ENCODE measurements around the gene OR5K1.

OR5K1 gene

GRCh38 chr3:98462901-98463300 is at the start of gene OR5K1:
OR5K1 (plus strand) TSS chr3:98463201; CDS start chr3:98469577, 6,376 bp downstream.
- Histone ChIP-seq H3K27me3 (ENCODE audit: control insufficient read depth in 1 of 2, insufficient read depth in 2 of 2, low read length in 2 of 2) (no peaks in the 10 kb centered on the region), H3K9ac (ENCODE audit: low read length in 2 of 2) (no peak within 1 kb of the TSS), H3K9me3 (ENCODE audit: control insufficient read depth in 2 of 2, low read length in 2 of 2) (peaks cover 0 to 3% of the 10 kb centered on the region in 2 donors), H3K4me1 (ENCODE audit: control insufficient read depth, insufficient read depth, low read length) (no peaks in the 10 kb centered on the region), H3K36me3 (ENCODE audit: control insufficient read depth in 2 of 2, insufficient read depth in 2 of 2, low read length in 2 of 2) (no peaks in the 10 kb centered on the region), H3K4me3 (ENCODE audit: low read length in 2 of 2) (no peak within 1 kb of the TSS), H3K27ac (ENCODE audit: low read length) (no peak within 1 kb of the TSS)

- H3K27ac ChIP-seq (ENCODE audit: low read length): no peak overlapping the region
- no peak overlapping the region for H3K9ac ChIP-seq (ENCODE audit: low read length in 2 of 2)
Observed at GRCh38 chr3:98432575-98432974, 30.4 kb upstream of the OR5K1 start.

GRCh38 chr3:98433764-98434163 is 29.2 kb upstream of the OR5K1 start:
- no peak overlapping the region for H3K4me3 ChIP-seq (ENCODE audit: low read length in 2 of 2)
- peaks cover 4 to 14% of the 10 kb centered on the region in 2 donors for H3K9me3 ChIP-seq (ENCODE audit: control insufficient read depth in 2 of 2, low read length in 2 of 2)
- no peak overlapping the region for H3K27ac ChIP-seq (ENCODE audit: low read length)
- H3K36me3 ChIP-seq (ENCODE audit: control insufficient read depth in 2 of 2, insufficient read depth in 2 of 2, low read length in 2 of 2): no peaks in the 10 kb centered on the region
- H3K27me3 ChIP-seq (ENCODE audit: control insufficient read depth in 1 of 2, insufficient read depth in 2 of 2, low read length in 2 of 2): no peaks in the 10 kb centered on the region
- no peaks in the 10 kb centered on the region for H3K4me1 ChIP-seq (ENCODE audit: control insufficient read depth, insufficient read depth, low read length)
- H3K9ac ChIP-seq (ENCODE audit: low read length in 2 of 2): no peak overlapping the region

More at GRCh38 chr3:98432575-98432974, 30.4 kb upstream of the OR5K1 start:
- Histone ChIP-seq H3K27me3 (ENCODE audit: control insufficient read depth in 1 of 2, insufficient read depth in 2 of 2, low read length in 2 of 2) (no peaks in the 10 kb centered on the region), H3K9me3 (ENCODE audit: control insufficient read depth in 2 of 2, low read length in 2 of 2) (peaks cover 8 to 14% of the 10 kb centered on the region in 2 donors), H3K4me3 (ENCODE audit: low read length in 2 of 2) (no peak overlapping the region), H3K36me3 (ENCODE audit: control insufficient read depth in 2 of 2, insufficient read depth in 2 of 2, low read length in 2 of 2) (no peaks in the 10 kb centered on the region), H3K4me1 (ENCODE audit: control insufficient read depth, insufficient read depth, low read length) (no peaks in the 10 kb centered on the region)

GRCh38 chr3:98434412-98434811 is 28.6 kb upstream of the OR5K1 start:
- Histone ChIP-seq H3K27ac (ENCODE audit: low read length) (no peak overlapping the region), H3K9me3 (ENCODE audit: control insufficient read depth in 2 of 2, low read length in 2 of 2) (peaks cover 0 to 12% of the 10 kb centered on the region in 2 donors), H3K36me3 (ENCODE audit: control insufficient read depth in 2 of 2, insufficient read depth in 2 of 2, low read length in 2 of 2) (no peaks in the 10 kb centered on the region), H3K27me3 (ENCODE audit: control insufficient read depth in 1 of 2, insufficient read depth in 2 of 2, low read length in 2 of 2) (no peaks in the 10 kb centered on the region), H3K4me1 (ENCODE audit: control insufficient read depth, insufficient read depth, low read length) (no peaks in the 10 kb centered on the region), H3K4me3 (ENCODE audit: low read length in 2 of 2) (no peak overlapping the region), H3K9ac (ENCODE audit: low read length in 2 of 2) (no peak overlapping the region)

- H3K27me3 ChIP-seq (ENCODE audit: control insufficient read depth in 1 of 2, insufficient read depth in 2 of 2, low read length in 2 of 2): no peaks in the 10 kb centered on the region
- no peak overlapping the region for H3K27ac ChIP-seq (ENCODE audit: low read length)
- no peaks in the 10 kb centered on the region for H3K36me3 ChIP-seq (ENCODE audit: control insufficient read depth in 2 of 2, insufficient read depth in 2 of 2, low read length in 2 of 2)
- no peak overlapping the region for H3K9ac ChIP-seq (ENCODE audit: low read length in 2 of 2)
- H3K4me3 ChIP-seq (ENCODE audit: low read length in 2 of 2): no peak overlapping the region
- no peaks in the 10 kb centered on the region for H3K9me3 ChIP-seq (ENCODE audit: control insufficient read depth in 2 of 2, low read length in 2 of 2)
- no peaks in the 10 kb centered on the region for H3K4me1 ChIP-seq (ENCODE audit: control insufficient read depth, insufficient read depth, low read length)
Observed at GRCh38 chr3:98440283-98440682, 22.7 kb upstream of the OR5K1 start.

- Histone ChIP-seq H3K4me3 (ENCODE audit: low read length in 2 of 2) (no peak overlapping the region), H3K27me3 (ENCODE audit: control insufficient read depth in 1 of 2, insufficient read depth in 2 of 2, low read length in 2 of 2) (no peaks in the 10 kb centered on the region), H3K9me3 (ENCODE audit: control insufficient read depth in 2 of 2, low read length in 2 of 2) (peaks cover 0 to 2% of the 10 kb centered on the region in 2 donors), H3K27ac (ENCODE audit: low read length) (no peak overlapping the region), H3K4me1 (ENCODE audit: control insufficient read depth, insufficient read depth, low read length) (no peaks in the 10 kb centered on the region), H3K36me3 (ENCODE audit: control insufficient read depth in 2 of 2, insufficient read depth in 2 of 2, low read length in 2 of 2) (no peaks in the 10 kb centered on the region), H3K9ac (ENCODE audit: low read length in 2 of 2) (no peak overlapping the region)
Observed at GRCh38 chr3:98445949-98446406, 17.0 kb upstream of the OR5K1 start.

GRCh38 chr3:98449606-98450193 is 13.3 kb upstream of the OR5K1 start:
- H3K4me3 ChIP-seq (ENCODE audit: low read length in 2 of 2): no peak overlapping the region

GRCh38 chr3:98450372-98450771 is 12.6 kb upstream of the OR5K1 start:
- Histone ChIP-seq H3K27me3 (ENCODE audit: control insufficient read depth in 1 of 2, insufficient read depth in 2 of 2, low read length in 2 of 2) (no peaks in the 10 kb centered on the region), H3K4me1 (ENCODE audit: control insufficient read depth, insufficient read depth, low read length) (no peaks in the 10 kb centered on the region), H3K4me3 (ENCODE audit: low read length in 2 of 2) (no peak overlapping the region), H3K9ac (ENCODE audit: low read length in 2 of 2) (no peak overlapping the region), H3K36me3 (ENCODE audit: control insufficient read depth in 2 of 2, insufficient read depth in 2 of 2, low read length in 2 of 2) (no peaks in the 10 kb centered on the region), H3K9me3 (ENCODE audit: control insufficient read depth in 2 of 2, low read length in 2 of 2) (peaks cover 0 to 2% of the 10 kb centered on the region in 2 donors), H3K27ac (ENCODE audit: low read length) (no peak overlapping the region)

More at GRCh38 chr3:98449606-98450193, 13.3 kb upstream of the OR5K1 start:
- Histone ChIP-seq H3K36me3 (ENCODE audit: control insufficient read depth in 2 of 2, insufficient read depth in 2 of 2, low read length in 2 of 2) (no peaks in the 10 kb centered on the region), H3K27me3 (ENCODE audit: control insufficient read depth in 1 of 2, insufficient read depth in 2 of 2, low read length in 2 of 2) (no peaks in the 10 kb centered on the region), H3K9ac (ENCODE audit: low read length in 2 of 2) (no peak overlapping the region), H3K27ac (ENCODE audit: low read length) (no peak overlapping the region), H3K9me3 (ENCODE audit: control insufficient read depth in 2 of 2, low read length in 2 of 2) (peaks cover 0 to 2% of the 10 kb centered on the region in 2 donors), H3K4me1 (ENCODE audit: control insufficient read depth, insufficient read depth, low read length) (no peaks in the 10 kb centered on the region)

GRCh38 chr3:98453827-98454226 is 9.2 kb upstream of the OR5K1 start:
- H3K4me3 ChIP-seq (ENCODE audit: low read length in 2 of 2): no peak overlapping the region
- no peaks in the 10 kb centered on the region for H3K36me3 ChIP-seq (ENCODE audit: control insufficient read depth in 2 of 2, insufficient read depth in 2 of 2, low read length in 2 of 2)
- no peak overlapping the region for H3K9ac ChIP-seq (ENCODE audit: low read length in 2 of 2)
- no peak overlapping the region for H3K27ac ChIP-seq (ENCODE audit: low read length)
- H3K4me1 ChIP-seq (ENCODE audit: control insufficient read depth, insufficient read depth, low read length): no peaks in the 10 kb centered on the region
- H3K27me3 ChIP-seq (ENCODE audit: control insufficient read depth in 1 of 2, insufficient read depth in 2 of 2, low read length in 2 of 2): no peaks in the 10 kb centered on the region
- H3K9me3 ChIP-seq (ENCODE audit: control insufficient read depth in 2 of 2, low read length in 2 of 2): no peaks in the 10 kb centered on the region

GRCh38 chr3:98454929-98455328 is 8.1 kb upstream of the OR5K1 start:
- no peak overlapping the region for H3K27ac ChIP-seq (ENCODE audit: low read length)
- H3K9me3 ChIP-seq (ENCODE audit: control insufficient read depth in 2 of 2, low read length in 2 of 2): no peaks in the 10 kb centered on the region
- no peak overlapping the region for H3K4me3 ChIP-seq (ENCODE audit: low read length in 2 of 2)
- no peaks in the 10 kb centered on the region for H3K4me1 ChIP-seq (ENCODE audit: control insufficient read depth, insufficient read depth, low read length)
- H3K9ac ChIP-seq (ENCODE audit: low read length in 2 of 2): no peak overlapping the region
- no peaks in the 10 kb centered on the region for H3K27me3 ChIP-seq (ENCODE audit: control insufficient read depth in 1 of 2, insufficient read depth in 2 of 2, low read length in 2 of 2)
- H3K36me3 ChIP-seq (ENCODE audit: control insufficient read depth in 2 of 2, insufficient read depth in 2 of 2, low read length in 2 of 2): no peaks in the 10 kb centered on the region

- Histone ChIP-seq H3K4me1 (ENCODE audit: control insufficient read depth, insufficient read depth, low read length) (no peaks in the 10 kb centered on the region), H3K27me3 (ENCODE audit: control insufficient read depth in 1 of 2, insufficient read depth in 2 of 2, low read length in 2 of 2) (no peaks in the 10 kb centered on the region), H3K4me3 (ENCODE audit: low read length in 2 of 2) (no peak overlapping the region), H3K27ac (ENCODE audit: low read length) (no peak overlapping the region), H3K9me3 (ENCODE audit: control insufficient read depth in 2 of 2, low read length in 2 of 2) (peaks cover 0 to 3% of the 10 kb centered on the region in 2 donors), H3K36me3 (ENCODE audit: control insufficient read depth in 2 of 2, insufficient read depth in 2 of 2, low read length in 2 of 2) (no peaks in the 10 kb centered on the region), H3K9ac (ENCODE audit: low read length in 2 of 2) (no peak overlapping the region)
Observed at GRCh38 chr3:98457543-98457942, 5.5 kb upstream of the OR5K1 start.

Measured in stomach smooth muscle (tissue), 2 donors.